LHCN-M2 (cell line): Measurements from ENCODE around the gene IRS1. TPM values are rescaled to one million over a fixed set of nuclear protein-coding genes. Genes with fewer than 3 reads are reported as not detected.
"Not testable (repeated sequence)": the region's sequence is repeated elsewhere in the genome, so short reads cannot be mapped to it uniquely, and the experiment has no call there.

Experiments used
- DNase-seq: peaks from one replicate; pipeline ENCODE4 v3.0.0-alpha.2; 2012; ENCODE audit warnings: low read depth
- polyA plus RNA-seq: library from polyadenylated mRNA; unstranded; fragments of >200 nt; gene quantifications from one replicate; pipeline ENCODE4 v1.2.1, GENCODE V29; 2012; ENCODE audit warnings: missing spikeins
- total RNA-seq: library from RNA; depleted of rRNA; stranded (reverse); fragments of >200 nt; gene quantifications from 2 replicates; pipeline ENCODE4 v1.2.3, GENCODE V29; 2014; rRNA removed

Gene IRS1
- 25.0 and 28.5 TPM in 2 replicates for total RNA-seq
- polyA plus RNA-seq = 18.9 TPM

- peak; percentile 76 for DNase-seq
These were observed at the start of gene IRS1 for GRCh38 chr2:226799211-226799975. Gene IRS1 (minus strand): TSS chr2:226799820. CDS start chr2:226798738, 1,082 bp downstream.

GRCh38 chr2:226849349-226849748 lies 49.7 kb upstream of the IRS1 start:
- DNase-seq = no peak

GRCh38 chr2:226847511-226847910 lies 47.9 kb upstream of the IRS1 start:
- no peak for DNase-seq

- DNase-seq = no peak
These were observed 47.5 kb upstream of the IRS1 start for GRCh38 chr2:226847090-226847489.

GRCh38 chr2:226845386-226846116 lies 45.9 kb upstream of the IRS1 start:
- no peak for DNase-seq

GRCh38 chr2:226843001-226843400 lies 43.4 kb upstream of the IRS1 start:
- DNase-seq = not testable (repeated sequence)

- peak; percentile 39 for DNase-seq
These were observed 40.3 kb upstream of the IRS1 start for GRCh38 chr2:226839951-226840350.

GRCh38 chr2:226839161-226839560 lies 39.5 kb upstream of the IRS1 start:
- no peak for DNase-seq

- no peak for DNase-seq
These were observed 39.1 kb upstream of the IRS1 start for GRCh38 chr2:226838722-226839121.

GRCh38 chr2:226837787-226838603 lies 38.4 kb upstream of the IRS1 start:
- no peak for DNase-seq

- DNase-seq = no peak
These were observed 37.7 kb upstream of the IRS1 start for GRCh38 chr2:226837334-226837733.

GRCh38 chr2:226836548-226836885 lies 36.9 kb upstream of the IRS1 start:
- DNase-seq = no peak

- DNase-seq = peak; percentile 90
These were observed 36.4 kb upstream of the IRS1 start, which contains the start of gene RHBDD1 for GRCh38 chr2:226835796-226836547. Gene RHBDD1 (plus strand): TSS chr2:226836054. CDS start chr2:226864694, 28,640 bp downstream.

GRCh38 chr2:226835420-226835795 lies 35.8 kb upstream of the IRS1 start:
- DNase-seq = no peak

GRCh38 chr2:226834880-226835279 lies 35.3 kb upstream of the IRS1 start:
- not testable (repeated sequence) for DNase-seq

GRCh38 chr2:226832061-226832460 lies 32.4 kb upstream of the IRS1 start:
- DNase-seq = no peak

GRCh38 chr2:226831266-226831665 lies 31.6 kb upstream of the IRS1 start:
- DNase-seq = no peak

GRCh38 chr2:226829721-226830631 lies 30.4 kb upstream of the IRS1 start:
- DNase-seq = no peak

- DNase-seq = no peak
These were observed 28.6 kb upstream of the IRS1 start for GRCh38 chr2:226828191-226828590.

GRCh38 chr2:226825056-226825455 lies 25.4 kb upstream of the IRS1 start:
- DNase-seq = no peak
